GM12892 (cell line): Measurements from ENCODE around the gene BAIAP2L2.

Experiments used
- POLR2A ChIP-seq: IDR thresholded peaks from 2 replicates; pipeline ENCODE4 v1.6.1; 2011; ENCODE audit warnings: low read depth, low read length, control low read depth
- POLR2AphosphoS5 ChIP-seq: IDR thresholded peaks from 2 replicates; pipeline ENCODE4 v1.6.1; 2011; ENCODE audit warnings: low read depth, low read length, control low read depth
- TAF1 ChIP-seq: IDR thresholded peaks from 2 replicates; pipeline ENCODE4 v1.6.1; 2011; ENCODE audit warnings: low read depth, mild to moderate bottlenecking, control low read depth, low read length, borderline replicate concordance

- TF ChIP-seq POLR2AphosphoS5 (no peak), POLR2A (no peak), TAF1 (no peak)
Measured at GRCh38 chr22:38086942-38087341, 23.5 kb downstream of the BAIAP2L2 start.
